IMR-90 (cell line): Measurements from ENCODE around the gene ANKDD1A. TPM values are rescaled to one million over a fixed set of nuclear protein-coding genes. Genes with fewer than 3 reads are reported as not detected.

Experiments used
- ATAC-seq: fragments of 200-7000 bp; cut with Tn5 transposase; 2 replicates; pipeline ENCODE4 v1.9.1; 2020; ENCODE audit warnings: low read depth, mild to moderate bottlenecking, moderate library complexity
- BruUV-seq: library from RNA; stranded (reverse); fragments of 400-500 nt; replicated peaks from 2 replicates; lab custom pipeline; 2021; lab: Mats Ljungman, UMichigan
- CTCF ChIA-PET: fragments of 300-600 bp; formaldehyde crosslinking; extraction: SDS; loops from one replicate; lab custom pipeline; 2021; ENCODE audit warnings: antibody characterized with exemption; lab: Yijun Ruan, JAX
- POLR2A ChIA-PET: fragments of 300-600 bp; sonication (Branson Sonifier 250); formaldehyde crosslinking; loops from one replicate; lab custom pipeline; 2022; ENCODE audit warnings: antibody characterized with exemption; ENCODE audit not compliant: unreplicated experiment; lab: Charles Lee
- DNase-seq: peaks from one replicate; pipeline ENCODE4 v3.0.0; 2013
- H2AFZ ChIP-seq: replicated peaks from 2 replicates; pipeline ENCODE3; 2013; ENCODE audit warnings: low read length, mild to moderate bottlenecking; ENCODE audit not compliant: poor library complexity
- H2AK5ac ChIP-seq: 2 replicates; pipeline ENCODE4 v1.6.1; 2013; ENCODE audit warnings: low read depth, low read length, inconsistent platforms
- H2AK9ac ChIP-seq: replicated peaks from 2 replicates; pipeline ENCODE3; 2013; ENCODE audit warnings: mild to moderate bottlenecking, low read depth, low read length, moderate library complexity; ENCODE audit not compliant: poor library complexity
- H2BK120ac ChIP-seq: 2 replicates; pipeline ENCODE4 v1.6.1; 2013; ENCODE audit warnings: low read depth, low read length, inconsistent platforms
- H2BK15ac ChIP-seq: 3 replicates; pipeline ENCODE4 v1.6.1; 2013; ENCODE audit warnings: low read depth, low read length, inconsistent platforms
- H2BK20ac ChIP-seq: 2 replicates; pipeline ENCODE4 v1.6.1; 2013; ENCODE audit warnings: low read depth, mild to moderate bottlenecking, inconsistent platforms, low read length, moderate library complexity
- H2BK5ac ChIP-seq: 2 replicates; pipeline ENCODE4 v1.6.1; 2013; ENCODE audit warnings: mild to moderate bottlenecking, low read depth, low read length, inconsistent platforms; ENCODE audit not compliant: poor library complexity, severe bottlenecking
- H3K14ac ChIP-seq: replicated peaks from 2 replicates; pipeline ENCODE4 v1.6.1; 2013; ENCODE audit warnings: low read depth, low read length, inconsistent platforms
- H3K18ac ChIP-seq: 2 replicates; pipeline ENCODE4 v1.6.1; 2013; ENCODE audit warnings: low read depth, low read length, control low read depth
- H3K23ac ChIP-seq: 2 replicates; pipeline ENCODE4 v1.6.1; 2013; ENCODE audit warnings: low read depth, low read length, inconsistent platforms
- H3K27ac ChIP-seq: 2 replicates; pipeline ENCODE4 v1.5.1; 2013; ENCODE audit warnings: mild to moderate bottlenecking, control low read depth, low read length; ENCODE audit not compliant: insufficient read depth
- H3K27me3 ChIP-seq: 2 replicates; pipeline ENCODE4 v1.6.1; 2013; ENCODE audit warnings: low read length; ENCODE audit not compliant: control insufficient read depth, insufficient read depth
- H3K36me3 ChIP-seq: 2 replicates; pipeline ENCODE4 v1.6.1; 2013; ENCODE audit warnings: low read length, mixed read lengths; ENCODE audit not compliant: control insufficient read depth, insufficient read depth
- H3K4ac ChIP-seq: 2 replicates; pipeline ENCODE4 v1.6.1; 2013; ENCODE audit warnings: low read depth, low read length, inconsistent platforms
- H3K4me1 ChIP-seq: 2 replicates; pipeline ENCODE4 v1.6.1; 2013; ENCODE audit warnings: low read length, mixed read lengths; ENCODE audit not compliant: control insufficient read depth, insufficient read depth
- H3K4me2 ChIP-seq: 2 replicates; pipeline ENCODE4 v1.6.1; 2013; ENCODE audit warnings: low read depth, mild to moderate bottlenecking, control low read depth, low read length, moderate library complexity
- H3K4me3 ChIP-seq: 2 replicates; pipeline ENCODE4 v1.5.1; 2013; ENCODE audit warnings: low read depth, mild to moderate bottlenecking, control low read depth, low read length, moderate library complexity; ENCODE audit not compliant: insufficient read depth
- H3K56ac ChIP-seq: 2 replicates; pipeline ENCODE4 v1.6.1; 2013; ENCODE audit warnings: low read length, inconsistent platforms; ENCODE audit not compliant: insufficient read depth; ENCODE audit errors: extremely low read depth
- H3K79me1 ChIP-seq, 2 experiments: 2 replicates each; pipeline ENCODE4 v1.6.1; 2013; ENCODE audit warnings: low read length in 2 of 2, inconsistent platforms in 1 of 2, low read depth in 1 of 2
- H3K9ac ChIP-seq: 2 replicates; pipeline ENCODE4 v1.6.1; 2013; ENCODE audit warnings: low read depth, low read length, control low read depth
- H3K9me1 ChIP-seq: 2 replicates; pipeline ENCODE4 v1.6.1; 2013; ENCODE audit warnings: low read length, inconsistent platforms; ENCODE audit not compliant: insufficient read depth
- H3K9me3 ChIP-seq: 2 replicates; pipeline ENCODE4 v1.6.1; 2013; ENCODE audit warnings: low read length; ENCODE audit not compliant: control insufficient read depth, insufficient read depth
- H4K20me1 ChIP-seq: 2 replicates; pipeline ENCODE4 v1.6.1; 2013; ENCODE audit warnings: low read length, inconsistent platforms; ENCODE audit not compliant: insufficient read depth
- H4K5ac ChIP-seq: 2 replicates; pipeline ENCODE4 v1.6.1; 2013; ENCODE audit warnings: mild to moderate bottlenecking, low read depth, low read length, control low read depth
- H4K8ac ChIP-seq, 2 experiments: 2 replicates each; pipeline ENCODE4 v1.6.1; 2013; ENCODE audit warnings: low read depth in 2 of 2, low read length in 2 of 2, control low read depth in 1 of 2, inconsistent platforms in 1 of 2
- H4K91ac ChIP-seq: 2 replicates; pipeline ENCODE4 v1.6.1; 2013; ENCODE audit warnings: low read depth, low read length, inconsistent platforms; ENCODE audit not compliant: insufficient read depth
- MAFK ChIP-seq: IDR thresholded peaks from 2 replicates; pipeline ENCODE4 v1.6.1; 2012; ENCODE audit warnings: low read depth, low read length, improper control_type of control experiment
- SMC3 ChIP-seq: fragments of 150-350 bp; IDR thresholded peaks from 2 replicates; pipeline ENCODE4 v1.6.1; 2016; ENCODE audit warnings: low read depth, mild to moderate bottlenecking, antibody characterized with exemption, low read length, moderate library complexity
- WGBS, 2 experiments: methylation state at CpG; one replicate each; pipeline versions ENCODE4 v1.1.5 to v1.1.7; 2013; ENCODE audit warnings: missing lambda C conversion rate in 2 of 2; ENCODE audit not compliant: insufficient read length in 1 of 2; ENCODE audit errors: extremely low coverage in 2 of 2; 5-methylcytosine and 5-hydroxymethylcytosine counted together
- dilution Hi-C: fragments of 300-500 bp; cut with HindIII; formaldehyde crosslinking; loops from one replicate; pipeline ENCODE4 v1.14.3; 2018; ENCODE audit warnings: low sequenced_read_pairs; ENCODE audit not compliant: unreplicated experiment
- in situ Hi-C: fragments of 300-500 bp; cut with MboI; formaldehyde crosslinking; loops from 3 replicates; pipeline ENCODE4 v1.14.3; 2019; ENCODE audit warnings: low sequenced_read_pairs, inconsistent platforms, mixed read lengths
- intact Hi-C: fragments of 100-400 bp; cut with micrococcal nuclease; formaldehyde crosslinking; loops from 2 replicates; pipeline ENCODE4 v1.10.0; 2022
- polyA plus RNA-seq, 3 experiments: library from polyadenylated mRNA; depleted of rRNA; stranded (reverse); fragments of >200 nt; gene quantifications; 2 replicates each; pipeline ENCODE4 v1.2.3, GENCODE V29; 2012; ENCODE audit warnings: low replicate concordance in 1 of 3
- total RNA-seq: library from RNA; depleted of rRNA; stranded (reverse); fragments of >200 nt; gene quantifications from 2 replicates; pipeline ENCODE4 v1.2.3, GENCODE V29; 2012

Gene ANKDD1A
- total and polyA plus RNA-seq, 2 of the 4 experiments (the other 2 are of a cell fraction), result 3.6 to 4.9 TPM

GRCh38 chr15:65004993-65005392 lies 93.3 kb downstream of the ANKDD1A start:
- POLR2A ChIA-PET, result no interaction called here
- Histone ChIP-seq H4K91ac (no peak overlapping the region), H3K4me1 (no peaks in the 10 kb centered on the region), H3K79me1 (no peaks in the 10 kb centered on the region), H2AK9ac (no peak overlapping the region), H3K36me3 (peaks cover 13% of the 10 kb centered on the region), H2BK15ac (no peak overlapping the region), H3K9me3 (no peaks in the 10 kb centered on the region), H3K27me3 (no peaks in the 10 kb centered on the region), H3K18ac (no peak overlapping the region), H3K27ac (no peak overlapping the region), H3K9ac (no peak overlapping the region), H3K4ac (no peak overlapping the region), H2AFZ (no peak overlapping the region), H2AK5ac (no peak overlapping the region), H3K23ac (no peak overlapping the region), H3K4me2 (no peak overlapping the region), H3K56ac (no peak overlapping the region), H2BK20ac (no peak overlapping the region), H3K14ac (no peak overlapping the region), H4K5ac (no peak overlapping the region), H2BK5ac (no peak overlapping the region), H3K9me1 (no peaks in the 10 kb centered on the region; the same call in 1 of the 2 replicates), H4K20me1 (no peaks in the 10 kb centered on the region), H2BK120ac (no peak overlapping the region), H3K4me3 (no peak overlapping the region), H4K8ac (no peak overlapping the region)
- dilution Hi-C loops (no loop called here), in situ Hi-C loops (no loop called here), intact Hi-C loops (no loop called here)
- DNase-seq (no peak), ATAC-seq (no peak)
- no CpG with 5 or more reads among the region's 3 CpGs for WGBS, 2 experiments
- no peak for TF ChIP-seq SMC3
- 0 out of 2 replicates have a peak, but pooled peaks have one; percentile 5 for TF ChIP-seq MAFK
- BruUV-seq, result no TSS peak
- CTCF ChIA-PET, result no interaction called here
